Omental fat pad (tissue), 4 donors: ENCODE data around the gene CPED1. TPM values are rescaled to one million over a fixed set of nuclear protein-coding genes. Genes with fewer than 3 reads are reported as not detected.
A peak's percentile ranks its signal among the peaks of the same experiment; 100 is the strongest.

ENCODE experiments used
- ATAC-seq: fragments of 150-250 bp; one replicate; pipeline ENCODE4 v1.9.1; 2016; ENCODE audit warnings: mild to moderate bottlenecking, moderate library complexity; ENCODE audit not compliant: low FRiP score
- DNase-seq: peaks from one replicate; pipeline ENCODE4 v3.0.0-alpha.2; 2019; ENCODE audit warnings: low spot score
- total RNA-seq, 4 donors: library from RNA; depleted of rRNA; stranded (reverse); fragments of >200 nt; gene quantifications; one replicate each; pipeline ENCODE4 v1.1.0, GENCODE V29; 2016
- TF ChIP-seq, protein P1 (sequence below), 3 donors: fragments of 450-650 bp; IDR thresholded peaks; one replicate each; pipeline ENCODE4 v1.5.1; 2016 to 2017; ENCODE audit warnings: antibody characterized with exemption in 3 of 3, mild to moderate bottlenecking in 3 of 3, moderate library complexity in 2 of 3

CPED1 gene
- total RNA-seq, 4 donors from 2014 or later, result 24.9 to 63.9 (median 40.9) TPM

DNA sequence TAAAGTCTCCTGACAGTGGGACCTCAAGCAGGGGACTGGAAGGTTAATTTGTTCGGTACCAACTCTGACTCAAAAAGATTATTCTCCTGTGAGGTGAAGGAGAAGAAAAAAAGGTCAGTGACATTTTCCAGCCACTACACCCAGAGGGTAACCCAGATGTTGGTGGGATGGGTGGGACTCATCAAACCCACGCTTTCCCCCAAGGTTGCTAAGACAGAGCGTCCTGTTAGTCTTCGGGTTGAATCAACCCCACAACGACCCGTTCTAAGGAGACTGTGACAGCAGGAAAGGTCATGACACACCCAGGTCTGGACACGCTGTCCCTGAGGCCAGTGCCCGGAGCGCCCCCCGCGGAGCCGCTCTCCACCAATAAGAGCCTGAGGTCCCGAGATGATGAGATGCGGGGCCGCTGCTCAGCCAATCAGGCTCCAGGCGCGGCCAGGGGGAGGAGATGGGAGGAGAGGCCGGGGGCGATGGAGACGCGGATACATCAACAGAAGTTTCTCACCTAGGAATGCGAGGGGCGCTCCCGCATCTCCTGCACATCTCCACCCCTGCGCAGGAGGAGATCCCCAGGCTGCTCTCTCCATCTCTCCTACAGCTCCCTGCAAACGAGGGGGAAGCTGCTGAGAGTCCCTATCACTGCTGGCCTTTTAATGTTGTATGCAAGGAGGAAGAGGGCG is 340.1 kb downstream of the CPED1 start, which contains the start of gene WNT16:
Gene WNT16, plus strand, starts transcription at position 493 of the 683 bp plus-strand sequence. CDS start 293 bp downstream, outside the sequence.
- ATAC-seq (no peak), DNase-seq (no peak)
- TF ChIP-seq, protein P1, sequence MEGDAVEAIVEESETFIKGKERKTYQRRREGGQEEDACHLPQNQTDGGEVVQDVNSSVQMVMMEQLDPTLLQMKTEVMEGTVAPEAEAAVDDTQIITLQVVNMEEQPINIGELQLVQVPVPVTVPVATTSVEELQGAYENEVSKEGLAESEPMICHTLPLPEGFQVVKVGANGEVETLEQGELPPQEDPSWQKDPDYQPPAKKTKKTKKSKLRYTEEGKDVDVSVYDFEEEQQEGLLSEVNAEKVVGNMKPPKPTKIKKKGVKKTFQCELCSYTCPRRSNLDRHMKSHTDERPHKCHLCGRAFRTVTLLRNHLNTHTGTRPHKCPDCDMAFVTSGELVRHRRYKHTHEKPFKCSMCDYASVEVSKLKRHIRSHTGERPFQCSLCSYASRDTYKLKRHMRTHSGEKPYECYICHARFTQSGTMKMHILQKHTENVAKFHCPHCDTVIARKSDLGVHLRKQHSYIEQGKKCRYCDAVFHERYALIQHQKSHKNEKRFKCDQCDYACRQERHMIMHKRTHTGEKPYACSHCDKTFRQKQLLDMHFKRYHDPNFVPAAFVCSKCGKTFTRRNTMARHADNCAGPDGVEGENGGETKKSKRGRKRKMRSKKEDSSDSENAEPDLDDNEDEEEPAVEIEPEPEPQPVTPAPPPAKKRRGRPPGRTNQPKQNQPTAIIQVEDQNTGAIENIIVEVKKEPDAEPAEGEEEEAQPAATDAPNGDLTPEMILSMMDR (IDR thresholded peaks at IDR 0.05), result no peak

- DNase-seq (no peak), ATAC-seq (peak; percentile 10)
- TF ChIP-seq, protein P1 (IDR thresholded peaks at IDR 0.05), result no peak
Observed at GRCh38 chr7:121329191-121330052, 340.9 kb downstream of the CPED1 start.

DNA sequence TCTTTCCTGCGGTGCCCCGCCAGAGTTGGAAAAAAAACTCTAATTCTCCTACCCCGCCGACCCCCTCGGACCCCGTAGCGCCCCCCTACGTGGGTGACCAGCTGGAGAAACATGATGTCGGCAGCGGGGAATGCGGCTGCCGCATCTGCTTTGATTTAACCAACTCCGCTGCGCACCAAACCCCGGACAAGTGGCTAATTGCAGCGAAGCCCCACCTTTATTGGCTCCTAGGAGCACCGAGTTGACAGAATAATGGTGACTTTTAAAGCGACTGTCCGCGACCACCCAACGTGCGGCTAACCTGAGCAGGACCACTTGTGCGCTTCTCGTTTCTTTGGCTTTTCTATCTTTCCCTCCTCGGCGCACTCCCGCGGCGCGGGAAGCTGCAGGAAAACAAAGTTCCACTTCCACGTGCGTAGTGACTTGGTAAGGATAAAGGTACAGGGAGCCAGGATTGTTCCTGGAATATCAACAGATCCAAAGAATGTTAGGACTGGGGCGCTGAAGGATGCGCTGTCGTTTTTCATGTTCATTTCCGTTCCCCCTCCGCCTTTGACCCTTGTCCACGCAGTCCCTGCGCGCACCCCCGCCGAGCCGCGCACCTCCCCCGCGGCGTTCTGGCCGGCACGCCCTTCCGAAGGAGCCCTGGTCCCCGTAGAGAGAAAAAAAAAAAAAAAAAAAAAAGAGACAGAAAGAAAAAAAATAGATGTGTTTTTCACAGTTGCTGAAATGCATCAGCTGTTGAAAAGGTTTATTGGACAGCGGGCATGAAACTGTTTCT is 341.7 kb downstream of the CPED1 start:
- ATAC-seq (peak; percentile 37), DNase-seq (no peak)
- TF ChIP-seq, protein P1 (IDR thresholded peaks at IDR 0.05), result no peak

DNA sequence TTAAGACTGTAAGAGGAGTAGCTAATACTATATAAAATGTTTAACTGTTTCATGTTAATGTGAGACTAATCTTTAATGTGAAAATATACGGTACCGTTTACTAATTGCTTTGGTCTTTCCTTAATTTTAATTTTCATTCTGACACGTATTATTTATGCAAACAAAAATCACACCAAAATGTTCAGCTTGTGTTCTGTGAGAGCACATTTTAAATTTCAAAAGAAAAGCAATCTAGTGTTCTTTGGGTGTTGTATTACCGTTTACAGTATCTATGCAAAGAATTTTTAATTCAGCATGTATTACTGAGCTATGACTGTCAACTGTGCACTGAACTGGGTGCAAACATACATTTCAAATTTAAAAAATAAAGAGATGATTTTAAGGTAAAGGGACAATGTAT is 342.5 kb downstream of the CPED1 start:
- no peak for DNase-seq
- ATAC-seq, result no peak
- TF ChIP-seq, protein P1 (IDR thresholded peaks at IDR 0.05), result no peak

DNA sequence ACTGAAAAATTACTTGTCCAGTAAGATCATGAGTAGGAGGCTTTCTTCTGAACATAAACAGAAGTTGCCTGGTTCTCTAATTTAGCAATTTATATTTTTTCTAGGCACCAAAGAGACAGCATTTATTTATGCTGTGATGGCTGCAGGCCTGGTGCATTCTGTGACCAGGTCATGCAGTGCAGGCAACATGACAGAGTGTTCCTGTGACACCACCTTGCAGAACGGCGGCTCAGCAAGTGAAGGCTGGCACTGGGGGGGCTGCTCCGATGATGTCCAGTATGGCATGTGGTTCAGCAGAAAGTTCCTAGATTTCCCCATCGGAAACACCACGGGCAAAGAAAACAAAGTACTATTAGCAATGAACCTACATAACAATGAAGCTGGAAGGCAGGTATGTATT is 343.1 kb downstream of the CPED1 start:
- TF ChIP-seq, protein P1 (IDR thresholded peaks at IDR 0.05), result no peak
- ATAC-seq, result no peak
- no peak for DNase-seq

GRCh38 chr7:121334376-121334775 is 345.9 kb downstream of the CPED1 start:
- ATAC-seq (no peak), DNase-seq (no peak)
- TF ChIP-seq, protein P1 (IDR thresholded peaks at IDR 0.05), result no peak
